ENCODE results near the gene PRORP. TPM values are rescaled to one million over a fixed set of nuclear protein-coding genes. Genes with fewer than 3 reads are reported as not detected.

Gene PRORP
- polyA plus RNA-seq, 1 of the 3 experiments (the other 2 are of a cell fraction) = 17.9 TPM

GRCh38 chr14:35122696-35123387 lies 490 bp downstream of the PRORP start:
- TF ChIP-seq RFX5 (IDR thresholded peaks at IDR 0.05; ENCODE audit: low read length) (no peak), SMC3 (IDR thresholded peaks at IDR 0.05; ENCODE audit: low read depth, low read length) (no peak), TCF12 (IDR thresholded peaks at IDR 0.05) (no peak), NRF1 (IDR thresholded peaks at IDR 0.05; ENCODE audit: low read depth, low read length) (no peak), ELF1 (IDR thresholded peaks at IDR 0.05) (no peak), RAD21 (IDR thresholded peaks at IDR 0.05; ENCODE audit: low read length) (no peak), RXRA (IDR thresholded peaks at IDR 0.05; ENCODE audit: borderline replicate concordance, low read depth) (no peak), EP300 (IDR thresholded peaks at IDR 0.05; ENCODE audit: borderline replicate concordance in 1 of 2, low read depth in 1 of 2, low read length in 1 of 2) (no peak), MEF2A (IDR thresholded peaks at IDR 0.05; ENCODE audit: borderline replicate concordance, low read depth) (no peak), FOXJ3 (CRISPR knock-in tag; IDR thresholded peaks at IDR 0.05) (no peak), ZBTB33 (IDR thresholded peaks at IDR 0.05; ENCODE audit: borderline replicate concordance, low read depth) (no peak), JUND (IDR thresholded peaks at IDR 0.05) (no peak), YY1 (IDR thresholded peaks at IDR 0.05; ENCODE audit: low read depth) (no peak), FOSL2 (IDR thresholded peaks at IDR 0.05; ENCODE audit: borderline replicate concordance, low read depth) (no peak), TEAD4 (IDR thresholded peaks at IDR 0.05; ENCODE audit: borderline replicate concordance, insufficient read depth) (no peak), CHD2 (IDR thresholded peaks at IDR 0.05; ENCODE audit: low read length, partially characterized antibody) (no peak)
- TF ChIP-seq, protein P1, sequence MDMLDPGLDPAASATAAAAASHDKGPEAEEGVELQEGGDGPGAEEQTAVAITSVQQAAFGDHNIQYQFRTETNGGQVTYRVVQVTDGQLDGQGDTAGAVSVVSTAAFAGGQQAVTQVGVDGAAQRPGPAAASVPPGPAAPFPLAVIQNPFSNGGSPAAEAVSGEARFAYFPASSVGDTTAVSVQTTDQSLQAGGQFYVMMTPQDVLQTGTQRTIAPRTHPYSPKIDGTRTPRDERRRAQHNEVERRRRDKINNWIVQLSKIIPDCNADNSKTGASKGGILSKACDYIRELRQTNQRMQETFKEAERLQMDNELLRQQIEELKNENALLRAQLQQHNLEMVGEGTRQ (IDR thresholded peaks at IDR 0.05; ENCODE audit: borderline replicate concordance, low read depth, low read length) = no peak
- TF ChIP-seq, protein P2, sequence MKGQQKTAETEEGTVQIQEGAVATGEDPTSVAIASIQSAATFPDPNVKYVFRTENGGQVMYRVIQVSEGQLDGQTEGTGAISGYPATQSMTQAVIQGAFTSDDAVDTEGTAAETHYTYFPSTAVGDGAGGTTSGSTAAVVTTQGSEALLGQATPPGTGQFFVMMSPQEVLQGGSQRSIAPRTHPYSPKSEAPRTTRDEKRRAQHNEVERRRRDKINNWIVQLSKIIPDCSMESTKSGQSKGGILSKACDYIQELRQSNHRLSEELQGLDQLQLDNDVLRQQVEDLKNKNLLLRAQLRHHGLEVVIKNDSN (IDR thresholded peaks at IDR 0.05; ENCODE audit: borderline replicate concordance, low read depth) = no peak
- TF ChIP-seq, protein P3, sequence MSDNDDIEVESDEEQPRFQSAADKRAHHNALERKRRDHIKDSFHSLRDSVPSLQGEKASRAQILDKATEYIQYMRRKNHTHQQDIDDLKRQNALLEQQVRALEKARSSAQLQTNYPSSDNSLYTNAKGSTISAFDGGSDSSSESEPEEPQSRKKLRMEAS (IDR thresholded peaks at IDR 0.05; ENCODE audit: low read depth) = no peak
- Histone ChIP-seq H3K4me1 (ENCODE audit: control insufficient read depth in 1 of 2, insufficient read depth in 2 of 2, low read depth in 1 of 2, low read length in 1 of 2) (peaks cover 8 to 12% of the 10 kb centered on the region in 2 experiments; a peak in 3 of 4 replicates), H3K79me2 (ENCODE audit: insufficient read depth) (peaks cover 54% of the 10 kb centered on the region; the same call in 1 of the 2 replicates), H3K9me2 (no peaks in the 10 kb centered on the region), H4K20me1 (ENCODE audit: insufficient read depth) (no peaks in the 10 kb centered on the region), H2AFZ (ENCODE audit: low read depth) (peak overlapping the region; percentile 90), H3K27ac (ENCODE audit: low read depth in 2 of 2, low read length in 1 of 2) (peak overlapping the region; percentile 98), H3K9me3 (no peaks in the 10 kb centered on the region), H3K27me3 (ENCODE audit: insufficient read depth) (no peaks in the 10 kb centered on the region), H3K4me3 (ENCODE audit: low read depth in 2 of 2, low read length in 1 of 2) (peak overlapping the region; percentile 81), H3K9ac (peak overlapping the region; percentile 90), H3F3A (replicated peaks; ENCODE audit: insufficient read depth) (peaks cover 6% of the 10 kb centered on the region), H3K36me3 (replicated peaks in 1 of 2; ENCODE audit: control insufficient read depth in 1 of 2, insufficient read depth in 2 of 2, low read length in 1 of 2) (peaks cover 0 to 11% of the 10 kb centered on the region in 2 experiments), H3K4me2 (peak overlapping the region; percentile 86)
- CTCF ChIA-PET = interaction anchor here (0.6 to 2.0 kb wide), 4 partner anchors 18 to 692 kb away, joined by 3 to 8 read pairs (median 4); no protein-coding TSS in a partner anchor
- DNase-seq = peak; percentile 10
- WGBS (ENCODE audit: low lambda C conversion rate) = 12% methylated on average over 17 of the region's 23 CpGs
- POLR2A ChIA-PET = interaction anchor here (0.6 to 1.9 kb wide), 3 partner anchors 32 to 704 kb away, joined by 4 to 8 read pairs (median 5); partner anchors contain the start of genes BRMS1L and INSM2
